LHCN-M2 (cell line): ENCODE results near the gene EPN2. TPM values are rescaled to one million over a fixed set of nuclear protein-coding genes. Genes with fewer than 3 reads are reported as not detected.

Experiments
- DNase-seq: peaks from one replicate; pipeline ENCODE4 v3.0.0-alpha.2; 2012; ENCODE audit warnings: low read depth
- total RNA-seq: library from RNA; depleted of rRNA; stranded (reverse); fragments of >200 nt; gene quantifications from 2 replicates; pipeline ENCODE4 v1.2.3, GENCODE V29; 2014; rRNA removed

Gene EPN2
- total RNA-seq, 1 experiment from 2014 or later: 28.1 TPM

DNA sequence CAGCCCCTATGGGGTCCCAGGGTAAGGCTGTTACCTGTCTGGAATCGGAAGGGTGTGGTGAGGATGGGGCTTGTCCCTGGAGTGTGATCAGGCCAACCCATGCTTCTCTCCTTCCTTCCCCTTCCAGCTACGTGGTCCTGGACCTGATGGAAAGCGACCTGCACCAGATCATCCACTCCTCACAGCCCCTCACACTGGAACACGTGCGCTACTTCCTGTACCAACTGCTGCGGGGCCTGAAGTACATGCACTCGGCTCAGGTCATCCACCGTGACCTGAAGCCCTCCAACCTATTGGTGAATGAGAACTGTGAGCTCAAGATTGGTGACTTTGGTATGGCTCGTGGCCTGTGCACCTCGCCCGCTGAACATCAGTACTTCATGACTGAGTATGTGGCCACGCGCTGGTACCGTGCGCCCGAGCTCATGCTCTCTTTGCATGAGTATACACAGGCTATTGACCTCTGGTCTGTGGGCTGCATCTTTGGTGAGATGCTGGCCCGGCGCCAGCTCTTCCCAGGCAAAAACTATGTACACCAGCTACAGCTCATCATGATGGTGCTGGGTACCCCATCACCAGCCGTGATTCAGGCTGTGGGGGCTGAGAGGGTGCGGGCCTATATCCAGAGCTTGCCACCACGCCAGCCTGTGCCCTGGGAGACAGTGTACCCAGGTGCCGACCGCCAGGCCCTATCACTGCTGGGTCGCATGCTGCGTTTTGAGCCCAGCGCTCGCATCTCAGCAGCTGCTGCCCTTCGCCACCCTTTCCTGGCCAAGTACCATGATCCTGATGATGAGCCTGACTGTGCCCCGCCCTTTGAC lies 143.5 kb downstream of the EPN2 start:
- DNase-seq: no peak

DNA sequence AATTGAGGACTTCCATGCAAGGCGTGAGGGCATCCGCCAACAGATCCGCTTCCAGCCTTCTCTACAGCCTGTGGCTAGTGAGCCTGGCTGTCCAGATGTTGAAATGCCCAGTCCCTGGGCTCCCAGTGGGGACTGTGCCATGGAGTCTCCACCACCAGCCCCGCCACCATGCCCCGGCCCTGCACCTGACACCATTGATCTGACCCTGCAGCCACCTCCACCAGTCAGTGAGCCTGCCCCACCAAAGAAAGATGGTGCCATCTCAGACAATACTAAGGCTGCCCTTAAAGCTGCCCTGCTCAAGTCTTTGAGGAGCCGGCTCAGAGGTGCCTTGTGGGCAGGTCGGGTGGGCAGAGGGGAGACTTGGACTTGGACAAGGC lies 144.2 kb downstream of the EPN2 start:
- DNase-seq: no peak

DNA sequence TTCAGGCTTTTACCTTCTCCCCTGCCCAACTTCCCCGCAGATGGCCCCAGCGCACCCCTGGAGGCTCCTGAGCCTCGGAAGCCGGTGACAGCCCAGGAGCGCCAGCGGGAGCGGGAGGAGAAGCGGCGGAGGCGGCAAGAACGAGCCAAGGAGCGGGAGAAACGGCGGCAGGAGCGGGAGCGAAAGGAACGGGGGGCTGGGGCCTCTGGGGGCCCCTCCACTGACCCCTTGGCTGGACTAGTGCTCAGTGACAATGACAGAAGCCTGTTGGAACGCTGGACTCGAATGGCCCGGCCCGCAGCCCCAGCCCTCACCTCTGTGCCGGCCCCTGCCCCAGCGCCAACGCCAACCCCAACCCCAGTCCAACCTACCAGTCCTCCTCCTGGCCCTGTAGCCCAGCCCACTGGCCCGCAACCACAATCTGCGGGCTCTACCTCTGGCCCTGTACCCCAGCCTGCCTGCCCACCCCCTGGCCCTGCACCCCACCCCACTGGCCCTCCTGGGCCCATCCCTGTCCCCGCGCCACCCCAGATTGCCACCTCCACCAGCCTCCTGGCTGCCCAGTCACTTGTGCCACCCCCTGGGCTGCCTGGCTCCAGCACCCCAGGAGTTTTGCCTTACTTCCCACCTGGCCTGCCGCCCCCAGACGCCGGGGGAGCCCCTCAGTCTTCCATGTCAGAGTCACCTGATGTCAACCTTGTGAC lies 144.7 kb downstream of the EPN2 start:
- DNase-seq: no peak

DNA sequence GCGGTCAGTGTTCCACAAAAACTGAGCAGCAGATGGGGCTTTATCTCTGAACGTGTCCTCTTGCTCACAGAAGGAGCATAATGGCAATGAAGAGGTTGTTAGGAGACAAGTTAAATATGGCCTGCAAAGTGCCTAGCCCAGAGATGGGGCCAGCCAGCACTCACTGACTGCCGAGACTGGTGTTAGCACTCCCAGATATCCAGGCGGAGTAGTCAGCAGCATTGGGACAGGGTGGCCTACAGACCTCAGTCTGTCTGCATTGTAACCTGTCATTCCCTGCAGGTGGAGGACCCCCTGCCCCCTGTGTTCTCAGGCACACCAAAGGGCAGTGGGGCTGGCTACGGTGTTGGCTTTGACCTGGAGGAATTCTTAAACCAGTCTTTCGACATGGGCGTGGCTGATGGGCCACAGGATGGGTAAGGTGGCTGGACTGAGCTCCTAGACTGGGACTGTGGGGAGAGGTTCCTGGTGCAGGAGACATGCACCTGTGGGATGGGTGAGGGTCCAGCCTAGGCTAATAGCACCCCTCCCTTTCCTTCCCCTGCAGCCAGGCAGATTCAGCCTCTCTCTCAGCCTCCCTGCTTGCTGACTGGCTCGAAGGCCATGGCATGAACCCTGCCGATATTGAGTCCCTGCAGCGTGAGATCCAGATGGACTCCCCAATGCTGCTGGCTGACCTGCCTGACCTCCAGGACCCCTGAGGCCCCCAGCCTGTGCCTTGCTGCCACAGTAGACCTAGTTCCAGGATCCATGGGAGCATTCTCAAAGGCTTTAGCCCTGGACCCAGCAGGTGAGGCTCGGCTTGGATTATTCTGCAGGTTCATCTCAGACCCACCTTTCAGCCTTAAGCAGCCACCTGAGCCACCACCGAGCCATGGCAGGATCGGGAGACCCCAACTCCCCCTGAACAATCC lies 145.6 kb downstream of the EPN2 start:
- DNase-seq: no peak

DNA sequence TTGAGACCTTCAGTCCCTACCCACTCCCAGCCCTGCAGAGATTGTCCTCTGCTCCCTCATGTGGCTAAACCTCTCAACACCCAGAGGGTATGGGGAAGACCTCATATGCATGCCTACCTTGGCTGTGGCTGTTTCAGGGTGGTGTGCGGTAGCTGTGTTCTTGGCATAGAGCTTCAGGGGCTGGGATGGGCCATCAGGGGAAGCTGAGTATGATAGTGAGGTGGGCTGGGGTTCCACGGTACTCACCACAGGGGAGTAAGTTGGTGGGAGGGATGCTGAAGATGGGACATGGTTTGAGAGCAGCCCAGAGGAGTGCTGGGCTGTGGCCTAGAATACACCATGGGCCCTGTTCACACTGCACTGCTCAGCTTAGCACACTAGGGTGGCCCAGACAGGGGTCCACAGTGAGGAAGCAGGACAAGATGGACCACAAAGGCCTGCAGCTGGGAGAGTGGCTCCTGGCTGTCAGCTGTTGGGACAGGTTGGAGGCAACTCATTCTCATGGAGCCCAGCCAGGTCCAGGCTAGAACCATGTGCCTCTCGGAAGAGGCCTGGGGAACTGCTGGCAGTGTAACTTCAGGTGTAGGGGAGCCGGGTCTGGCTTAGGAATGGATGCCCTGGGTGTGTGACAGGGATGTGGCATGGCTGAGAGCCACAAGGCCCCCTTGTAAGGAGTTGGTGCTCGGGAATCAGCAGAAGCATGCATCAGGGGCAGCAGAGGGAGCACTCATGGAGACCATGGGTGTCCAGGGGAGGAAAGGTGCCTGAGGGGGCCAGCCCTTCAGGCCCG lies 146.7 kb downstream of the EPN2 start:
- no peak for DNase-seq

DNA sequence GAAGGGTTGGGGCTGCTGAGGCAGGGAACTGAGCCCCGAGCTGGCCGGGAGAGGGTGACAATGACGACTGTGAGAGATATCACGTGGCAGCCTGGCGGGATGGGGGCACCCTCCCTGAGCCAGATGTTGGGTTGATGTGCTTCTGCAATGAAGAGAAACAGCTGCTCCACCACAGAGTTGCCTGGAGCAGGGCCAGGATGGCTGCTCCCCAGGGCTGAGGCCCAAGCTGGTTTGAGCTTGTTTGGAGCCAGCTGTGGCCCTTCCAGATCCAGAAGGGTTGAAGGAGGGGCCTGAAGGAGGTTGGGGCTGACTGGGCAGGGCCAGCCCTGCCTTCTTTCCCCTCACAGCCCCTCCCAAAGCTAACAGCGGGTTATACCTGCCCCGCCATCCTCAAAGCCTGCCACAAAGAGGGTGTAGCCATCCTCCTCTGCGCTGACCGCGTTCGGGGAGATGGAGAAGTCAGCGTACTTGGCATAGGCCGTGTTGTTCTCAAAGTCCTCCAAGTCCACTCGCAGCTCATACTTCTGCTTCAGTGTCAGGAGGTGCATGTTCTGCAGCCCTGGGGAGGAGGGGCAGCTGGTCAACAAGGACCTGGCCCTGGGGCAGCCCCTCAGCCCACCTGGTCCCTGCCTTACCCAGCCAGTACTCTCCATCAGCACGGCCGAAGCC lies 147.7 kb downstream of the EPN2 start:
- DNase-seq: peak; percentile 90

DNA sequence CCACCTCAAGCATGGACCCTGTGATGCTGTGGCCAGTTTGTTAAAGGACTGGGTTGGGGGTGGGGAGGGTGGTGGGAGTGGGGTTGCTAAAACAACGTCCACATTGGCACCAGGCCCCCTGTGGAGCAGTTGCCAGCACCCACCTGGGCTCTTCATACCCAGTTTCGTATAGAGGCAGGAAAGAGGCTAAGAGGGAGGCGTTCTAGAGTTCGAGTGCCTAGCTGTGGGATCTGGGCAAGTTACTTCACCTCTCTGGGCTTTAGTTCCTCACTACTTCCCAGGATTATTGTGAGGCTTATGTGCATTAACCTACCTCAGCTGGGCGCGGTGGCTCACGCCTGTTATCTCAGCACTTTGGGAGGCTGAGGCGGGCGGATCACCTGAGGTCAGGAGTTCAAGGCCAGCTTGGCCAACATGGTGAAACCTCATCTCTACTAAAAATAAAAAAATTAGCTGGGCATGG lies 148.4 kb downstream of the EPN2 start:
- DNase-seq: no peak

Other genes starting within 250 kb of the EPN2 start
- gene FAM83G, start 232.6 kb upstream of the EPN2 start, total RNA-seq: 8.0 and 9.2 TPM in 2 replicates
- 0.19 TPM in 1 of 2 replicates, not detected in the other for gene GRAP, start 190.4 kb upstream of the EPN2 start, total RNA-seq
- not detected in 2 replicates for gene GRAPL, start 109.8 kb upstream of the EPN2 start, total RNA-seq
- 21.6 and 37.9 TPM in 2 replicates for gene B9D1, start 125.4 kb downstream of the EPN2 start, total RNA-seq
- gene MAPK7, start 141.1 kb downstream of the EPN2 start, total RNA-seq: 17.9 and 19.6 TPM in 2 replicates
- 0.13 and 0.40 TPM in 2 replicates for gene MFAP4, start 149.8 kb downstream of the EPN2 start, total RNA-seq
- gene RNF112, start 173.9 kb downstream of the EPN2 start, total RNA-seq: 0.06 TPM in 1 of 2 replicates, not detected in the other